Fibroblast of the aortic adventitia (primary cell): ENCODE data around the gene ISCA2. TPM values are rescaled to one million over a fixed set of nuclear protein-coding genes. Genes with fewer than 3 reads are reported as not detected.
A peak's percentile ranks its signal among the peaks of the same experiment; 100 is the strongest.

Source experiments
- DNase-seq: peaks from one replicate; pipeline ENCODE4 v3.0.0-alpha.2; 2010; ENCODE audit warnings: low read depth
- H3K4me3 ChIP-seq: 2 replicates; pipeline ENCODE4 v1.5.1; 2011; ENCODE audit warnings: low read depth, mild to moderate bottlenecking, control low read depth, low read length, moderate library complexity
- CTCF ChIP-seq: IDR thresholded peaks from 2 replicates; pipeline ENCODE4 v1.5.1; 2011; ENCODE audit warnings: mild to moderate bottlenecking, low read length, control low read depth, inconsistent platforms; ENCODE audit not compliant: insufficient read depth
- total RNA-seq: library from RNA; depleted of rRNA; stranded (reverse); fragments of >200 nt; gene quantifications from 2 replicates; pipeline ENCODE4 v1.2.3, GENCODE V29; 2012; ENCODE audit warnings: low replicate concordance

Gene ISCA2
- total RNA-seq, 1 donor = 12.9 TPM

- peak; percentile 77 for TF ChIP-seq CTCF
- DNase-seq = peak; percentile 49
- H3K4me3 ChIP-seq = no peak overlapping the region
Observed at GRCh38 chr14:74478996-74479635, 14.4 kb upstream of the ISCA2 start.

- no peak for DNase-seq
- no peak for TF ChIP-seq CTCF
Observed at GRCh38 chr14:74480046-74480445, 13.5 kb upstream of the ISCA2 start.

DNA sequence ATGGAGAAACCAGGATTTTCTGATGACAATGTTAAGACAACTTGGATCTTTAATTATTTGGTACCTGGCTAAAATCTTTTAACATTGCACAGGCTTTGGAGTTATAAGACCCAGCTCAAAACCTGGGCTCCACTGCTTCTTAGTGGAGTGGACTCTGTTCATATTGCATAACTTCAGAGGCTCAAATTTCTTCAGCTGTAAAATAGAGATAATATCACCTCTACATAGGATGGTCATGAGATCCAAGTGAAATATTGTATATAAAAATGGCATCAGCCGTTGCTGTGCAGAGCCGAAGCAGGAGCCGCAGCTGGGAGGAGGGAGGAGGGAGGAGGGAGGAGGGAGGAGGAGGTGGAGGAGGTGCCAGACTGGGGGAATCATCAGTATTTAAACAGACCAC, 11.0 kb upstream of the ISCA2 start:
- TF ChIP-seq CTCF = no peak
- no peak overlapping the region for H3K4me3 ChIP-seq
- no peak for DNase-seq

More at GRCh38 chr14:74480046-74480445, 13.5 kb upstream of the ISCA2 start:
- no peak overlapping the region for H3K4me3 ChIP-seq

- peak; percentile 23 for DNase-seq
- TF ChIP-seq CTCF = no peak
Observed at GRCh38 chr14:74483321-74483720, 10.2 kb upstream of the ISCA2 start.

GRCh38 chr14:74486164-74486563, 7.4 kb upstream of the ISCA2 start:
- no peak overlapping the region for H3K4me3 ChIP-seq
- DNase-seq = no peak
- no peak for TF ChIP-seq CTCF

More at GRCh38 chr14:74483321-74483720, 10.2 kb upstream of the ISCA2 start:
- no peak overlapping the region for H3K4me3 ChIP-seq

DNA sequence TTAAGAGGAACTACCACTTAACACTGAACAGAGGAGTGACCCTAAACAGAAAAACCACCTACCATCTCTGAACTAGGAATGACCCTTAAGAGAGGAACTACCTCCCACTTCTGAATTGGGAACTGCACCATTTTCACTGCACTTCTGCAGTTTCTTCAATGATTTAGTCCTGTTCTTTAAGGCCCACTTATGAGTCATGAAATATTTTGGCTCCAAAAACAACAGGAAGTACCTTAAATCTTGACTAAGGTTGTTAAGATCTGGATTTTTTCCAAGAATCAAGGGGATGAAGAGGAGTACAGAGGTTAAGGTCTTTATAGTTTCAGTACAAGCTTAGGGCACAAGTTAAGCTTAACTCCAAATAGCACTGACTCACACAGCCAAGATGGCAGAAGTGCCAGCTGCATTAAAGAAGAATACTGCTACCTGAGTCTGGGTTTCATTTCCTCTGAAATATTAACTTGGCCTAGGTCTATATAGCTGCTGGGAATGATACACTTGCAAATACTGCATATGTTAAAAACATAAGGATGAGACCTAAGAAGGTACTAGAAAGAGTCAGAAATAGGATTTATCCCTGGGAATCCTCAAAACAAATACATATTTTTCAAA, 4.7 kb upstream of the ISCA2 start:
- TF ChIP-seq CTCF = no peak
- peak; percentile 69 for DNase-seq
- no peak overlapping the region for H3K4me3 ChIP-seq
